ENCODE measurements around the gene PRR18. TPM values are rescaled to one million over a fixed set of nuclear protein-coding genes. Genes with fewer than 3 reads are reported as not detected.
A peak's percentile ranks its signal among the peaks of the same experiment; 100 is the strongest.

The PRR18 gene
- total and polyA plus RNA-seq, 2 of the 13 experiments (the other 11 are each of a cell fraction or from before 2014, with no cell fraction given), result 0.04 TPM

GRCh38 chr6:166351715-166352285, 43.6 kb upstream of the PRR18 start (continued):
- TF ChIP-seq, protein P1, sequence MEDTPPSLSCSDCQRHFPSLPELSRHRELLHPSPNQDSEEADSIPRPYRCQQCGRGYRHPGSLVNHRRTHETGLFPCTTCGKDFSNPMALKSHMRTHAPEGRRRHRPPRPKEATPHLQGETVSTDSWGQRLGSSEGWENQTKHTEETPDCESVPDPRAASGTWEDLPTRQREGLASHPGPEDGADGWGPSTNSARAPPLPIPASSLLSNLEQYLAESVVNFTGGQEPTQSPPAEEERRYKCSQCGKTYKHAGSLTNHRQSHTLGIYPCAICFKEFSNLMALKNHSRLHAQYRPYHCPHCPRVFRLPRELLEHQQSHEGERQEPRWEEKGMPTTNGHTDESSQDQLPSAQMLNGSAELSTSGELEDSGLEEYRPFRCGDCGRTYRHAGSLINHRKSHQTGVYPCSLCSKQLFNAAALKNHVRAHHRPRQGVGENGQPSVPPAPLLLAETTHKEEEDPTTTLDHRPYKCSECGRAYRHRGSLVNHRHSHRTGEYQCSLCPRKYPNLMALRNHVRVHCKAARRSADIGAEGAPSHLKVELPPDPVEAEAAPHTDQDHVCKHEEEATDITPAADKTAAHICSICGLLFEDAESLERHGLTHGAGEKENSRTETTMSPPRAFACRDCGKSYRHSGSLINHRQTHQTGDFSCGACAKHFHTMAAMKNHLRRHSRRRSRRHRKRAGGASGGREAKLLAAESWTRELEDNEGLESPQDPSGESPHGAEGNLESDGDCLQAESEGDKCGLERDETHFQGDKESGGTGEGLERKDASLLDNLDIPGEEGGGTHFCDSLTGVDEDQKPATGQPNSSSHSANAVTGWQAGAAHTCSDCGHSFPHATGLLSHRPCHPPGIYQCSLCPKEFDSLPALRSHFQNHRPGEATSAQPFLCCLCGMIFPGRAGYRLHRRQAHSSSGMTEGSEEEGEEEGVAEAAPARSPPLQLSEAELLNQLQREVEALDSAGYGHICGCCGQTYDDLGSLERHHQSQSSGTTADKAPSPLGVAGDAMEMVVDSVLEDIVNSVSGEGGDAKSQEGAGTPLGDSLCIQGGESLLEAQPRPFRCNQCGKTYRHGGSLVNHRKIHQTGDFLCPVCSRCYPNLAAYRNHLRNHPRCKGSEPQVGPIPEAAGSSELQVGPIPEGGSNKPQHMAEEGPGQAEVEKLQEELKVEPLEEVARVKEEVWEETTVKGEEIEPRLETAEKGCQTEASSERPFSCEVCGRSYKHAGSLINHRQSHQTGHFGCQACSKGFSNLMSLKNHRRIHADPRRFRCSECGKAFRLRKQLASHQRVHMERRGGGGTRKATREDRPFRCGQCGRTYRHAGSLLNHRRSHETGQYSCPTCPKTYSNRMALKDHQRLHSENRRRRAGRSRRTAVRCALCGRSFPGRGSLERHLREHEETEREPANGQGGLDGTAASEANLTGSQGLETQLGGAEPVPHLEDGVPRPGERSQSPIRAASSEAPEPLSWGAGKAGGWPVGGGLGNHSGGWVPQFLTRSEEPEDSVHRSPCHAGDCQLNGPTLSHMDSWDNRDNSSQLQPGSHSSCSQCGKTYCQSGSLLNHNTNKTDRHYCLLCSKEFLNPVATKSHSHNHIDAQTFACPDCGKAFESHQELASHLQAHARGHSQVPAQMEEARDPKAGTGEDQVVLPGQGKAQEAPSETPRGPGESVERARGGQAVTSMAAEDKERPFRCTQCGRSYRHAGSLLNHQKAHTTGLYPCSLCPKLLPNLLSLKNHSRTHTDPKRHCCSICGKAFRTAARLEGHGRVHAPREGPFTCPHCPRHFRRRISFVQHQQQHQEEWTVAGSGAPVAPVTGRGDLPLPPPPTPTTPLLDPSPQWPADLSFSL (CRISPR knock-in tag; IDR thresholded peaks at IDR 0.05), result no peak
- peak; percentile 67 for TF ChIP-seq GATAD2A (CRISPR knock-in tag; IDR thresholded peaks at IDR 0.05)
- TF ChIP-seq ZNF343 (CRISPR knock-in tag; IDR thresholded peaks at IDR 0.05), result 0 out of 2 replicates have a peak, but pooled peaks have one; percentile 2
- TF ChIP-seq POGZ (CRISPR knock-in tag; IDR thresholded peaks at IDR 0.05), result peak; percentile 78
- TF ChIP-seq, protein P2, sequence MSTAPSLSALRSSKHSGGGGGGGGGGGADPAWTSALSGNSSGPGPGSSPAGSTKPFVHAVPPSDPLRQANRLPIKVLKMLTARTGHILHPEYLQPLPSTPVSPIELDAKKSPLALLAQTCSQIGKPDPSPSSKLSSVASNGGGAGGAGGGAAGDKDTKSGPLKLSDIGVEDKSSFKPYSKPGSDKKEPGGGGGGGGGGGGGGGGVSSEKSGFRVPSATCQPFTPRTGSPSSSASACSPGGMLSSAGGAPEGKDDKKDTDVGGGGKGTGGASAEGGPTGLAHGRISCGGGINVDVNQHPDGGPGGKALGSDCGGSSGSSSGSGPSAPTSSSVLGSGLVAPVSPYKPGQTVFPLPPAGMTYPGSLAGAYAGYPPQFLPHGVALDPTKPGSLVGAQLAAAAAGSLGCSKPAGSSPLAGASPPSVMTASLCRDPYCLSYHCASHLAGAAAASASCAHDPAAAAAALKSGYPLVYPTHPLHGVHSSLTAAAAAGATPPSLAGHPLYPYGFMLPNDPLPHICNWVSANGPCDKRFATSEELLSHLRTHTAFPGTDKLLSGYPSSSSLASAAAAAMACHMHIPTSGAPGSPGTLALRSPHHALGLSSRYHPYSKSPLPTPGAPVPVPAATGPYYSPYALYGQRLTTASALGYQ (CRISPR knock-in tag; IDR thresholded peaks at IDR 0.05), result peak; percentile 61; the same call in 1 of the 2 replicates
- TF ChIP-seq ZNF816 (CRISPR knock-in tag; IDR thresholded peaks at IDR 0.05; ENCODE audit: borderline replicate concordance), result peak; percentile 40; the same call in 1 of the 2 replicates
- TF ChIP-seq MIER2 (CRISPR knock-in tag; IDR thresholded peaks at IDR 0.05), result no peak
- no peak for TF ChIP-seq ARID2 (CRISPR knock-in tag; IDR thresholded peaks at IDR 0.05; ENCODE audit: borderline replicate concordance)
- TF ChIP-seq, protein P3, sequence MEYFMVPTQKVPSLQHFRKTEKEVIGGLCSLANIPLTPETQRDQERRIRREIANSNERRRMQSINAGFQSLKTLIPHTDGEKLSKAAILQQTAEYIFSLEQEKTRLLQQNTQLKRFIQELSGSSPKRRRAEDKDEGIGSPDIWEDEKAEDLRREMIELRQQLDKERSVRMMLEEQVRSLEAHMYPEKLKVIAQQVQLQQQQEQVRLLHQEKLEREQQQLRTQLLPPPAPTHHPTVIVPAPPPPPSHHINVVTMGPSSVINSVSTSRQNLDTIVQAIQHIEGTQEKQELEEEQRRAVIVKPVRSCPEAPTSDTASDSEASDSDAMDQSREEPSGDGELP (IDR thresholded peaks at IDR 0.05; ENCODE audit: borderline replicate concordance, low read depth), result peak; percentile 95
- peak; percentile 82 for TF ChIP-seq ISL2 (CRISPR knock-in tag; IDR thresholded peaks at IDR 0.05)
- TF ChIP-seq TCF7 (IDR thresholded peaks at IDR 0.05; ENCODE audit: low read depth), result peak; percentile 68
- TF ChIP-seq CREM (IDR thresholded peaks at IDR 0.05), result peak; percentile 62
- TF ChIP-seq CREM (CRISPR knock-in tag; IDR thresholded peaks at IDR 0.05), result no peak
- peak; percentile 73 for TF ChIP-seq FOXA1 (IDR thresholded peaks at IDR 0.05)
- peak; percentile 47; the same call in 1 of the 2 replicates for TF ChIP-seq FOXA1 (CRISPR knock-in tag; IDR thresholded peaks at IDR 0.05)
- TF ChIP-seq HNF1A (IDR thresholded peaks at IDR 0.05; ENCODE audit: low read depth), result peak; percentile 91
- peak; percentile 92; the same call in 1 of the 2 replicates for TF ChIP-seq HNF1A (CRISPR knock-in tag; IDR thresholded peaks at IDR 0.05; ENCODE audit: borderline replicate concordance)

Data from HepG2 (cell line).